ENCODE results near the gene MOG.
A peak's percentile ranks its signal among the peaks of the same experiment; 100 is the strongest.

MOG gene

DNA sequence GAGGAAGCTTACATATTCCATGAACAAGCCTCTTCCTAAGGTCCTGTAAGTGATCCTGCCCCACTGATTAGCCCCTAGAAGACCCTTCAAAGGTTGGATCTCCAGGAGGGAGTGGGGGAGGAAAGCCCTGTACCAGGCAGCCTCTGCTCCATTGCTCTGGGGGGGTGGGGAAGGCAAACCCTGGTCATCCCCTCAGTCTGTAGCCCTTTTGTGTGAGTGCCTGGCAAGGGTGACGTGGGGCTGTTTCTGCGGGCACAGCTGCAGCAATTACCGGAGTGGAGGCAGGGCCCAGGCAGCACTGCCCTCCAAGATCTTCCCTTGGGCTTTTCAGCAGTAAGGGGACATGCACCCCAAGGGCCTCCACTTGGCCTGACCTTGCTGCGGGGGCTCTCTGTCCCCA, at the start of gene MOG:
TSS of gene MOG (plus strand) at position 295 of the 400 bp plus-strand sequence. CDS start 118 bp downstream, outside the sequence.
- no peak for DNase-seq (ENCODE audit: low read depth)

DNA sequence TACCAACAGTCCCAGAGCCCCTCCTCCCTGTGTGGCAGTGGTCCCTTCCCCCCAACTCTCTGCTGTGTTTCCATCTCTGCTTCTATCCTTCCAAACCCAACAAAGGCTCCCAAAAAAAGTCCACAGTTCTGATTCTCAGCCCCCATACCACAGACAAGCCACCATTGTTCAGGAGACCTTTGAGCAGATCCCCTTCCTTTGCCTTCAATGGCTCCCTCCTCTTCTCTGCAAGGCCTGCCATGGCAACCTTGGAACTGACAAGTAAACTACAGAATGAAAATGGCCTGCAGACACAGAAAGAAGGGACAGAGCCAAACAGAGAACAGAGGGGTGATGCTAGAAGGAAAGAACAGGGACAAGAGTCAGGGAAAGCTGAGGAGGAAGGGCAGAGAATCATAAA, 48.8 kb upstream of the MOG start:
- DNase-seq (ENCODE audit: low read depth), result no peak

DNA sequence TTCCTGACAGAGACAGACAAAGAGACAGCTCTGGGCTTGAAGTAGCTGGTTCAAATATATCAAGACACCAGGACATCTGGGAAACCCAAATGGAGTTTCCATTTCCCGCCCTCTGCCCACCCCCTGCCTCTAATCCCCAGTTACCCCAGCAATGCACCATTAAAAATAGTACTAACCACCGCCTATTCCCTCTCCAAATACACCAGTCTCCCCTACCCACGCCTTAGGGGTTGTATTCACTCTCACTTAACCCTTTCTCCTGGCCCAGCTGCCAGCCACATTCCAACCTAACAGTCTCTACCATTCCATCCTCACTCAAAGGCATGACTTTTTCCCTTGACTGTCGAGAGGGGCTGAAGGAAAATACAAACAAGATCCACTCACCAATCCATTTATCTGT, 46.4 kb upstream of the MOG start:
- DNase-seq (ENCODE audit: low read depth), result no peak

DNA sequence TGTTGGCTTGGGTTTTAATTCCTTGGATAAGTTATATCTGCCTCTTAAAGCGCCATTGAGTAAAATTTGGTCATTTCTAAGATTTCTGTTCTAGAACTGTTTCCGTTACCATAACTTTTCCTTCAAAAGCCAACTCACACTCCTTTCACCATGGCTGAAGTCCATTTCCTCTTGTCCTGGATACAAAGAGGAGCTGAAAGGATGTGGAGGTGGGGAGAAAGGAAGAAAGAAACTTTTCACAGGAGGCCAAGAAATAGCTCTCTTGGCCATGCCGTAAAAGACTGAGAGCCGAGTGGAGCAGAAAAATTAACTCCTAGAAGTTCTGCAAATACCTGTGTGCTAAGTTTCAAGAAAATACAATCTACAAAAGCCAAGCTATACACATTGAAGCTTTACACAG, 45.5 kb upstream of the MOG start:
- no peak for DNase-seq (ENCODE audit: low read depth)

DNA sequence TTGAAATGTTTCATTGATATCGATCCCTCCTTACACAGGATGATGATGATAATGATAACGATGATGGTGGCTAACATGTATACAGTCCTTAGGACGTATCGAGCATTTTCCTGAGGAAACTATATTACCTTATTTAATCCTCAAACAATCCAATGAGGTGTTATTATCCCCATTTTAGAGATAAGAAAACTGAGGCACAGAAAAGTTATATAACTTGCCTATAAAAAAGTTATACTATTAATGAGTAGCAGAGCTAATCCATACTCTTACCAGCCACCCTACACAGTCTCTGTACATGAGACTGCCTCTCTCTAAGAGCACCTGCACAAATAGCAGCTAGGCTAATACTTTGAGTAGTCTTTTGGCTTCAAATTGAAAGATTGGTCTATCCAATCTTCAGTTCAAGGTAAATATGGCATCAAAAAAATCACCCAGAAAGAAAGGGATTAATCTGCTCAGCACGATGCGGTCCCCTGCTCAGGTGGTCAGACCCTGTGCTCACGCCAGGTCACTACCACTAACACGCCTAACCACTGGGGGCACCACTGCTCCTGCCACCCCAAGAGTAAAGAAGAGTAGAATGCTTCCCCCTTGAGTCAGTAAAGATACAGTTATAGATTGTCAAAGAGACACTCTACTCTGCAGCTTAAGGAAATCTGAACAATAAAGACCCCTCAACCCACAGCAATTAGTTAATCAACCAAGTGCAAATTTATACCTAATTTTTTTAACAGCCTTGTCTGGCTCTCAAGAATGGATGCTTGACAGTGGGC, 38.9 kb upstream of the MOG start:
- DNase-seq (ENCODE audit: low read depth), result no peak

DNA sequence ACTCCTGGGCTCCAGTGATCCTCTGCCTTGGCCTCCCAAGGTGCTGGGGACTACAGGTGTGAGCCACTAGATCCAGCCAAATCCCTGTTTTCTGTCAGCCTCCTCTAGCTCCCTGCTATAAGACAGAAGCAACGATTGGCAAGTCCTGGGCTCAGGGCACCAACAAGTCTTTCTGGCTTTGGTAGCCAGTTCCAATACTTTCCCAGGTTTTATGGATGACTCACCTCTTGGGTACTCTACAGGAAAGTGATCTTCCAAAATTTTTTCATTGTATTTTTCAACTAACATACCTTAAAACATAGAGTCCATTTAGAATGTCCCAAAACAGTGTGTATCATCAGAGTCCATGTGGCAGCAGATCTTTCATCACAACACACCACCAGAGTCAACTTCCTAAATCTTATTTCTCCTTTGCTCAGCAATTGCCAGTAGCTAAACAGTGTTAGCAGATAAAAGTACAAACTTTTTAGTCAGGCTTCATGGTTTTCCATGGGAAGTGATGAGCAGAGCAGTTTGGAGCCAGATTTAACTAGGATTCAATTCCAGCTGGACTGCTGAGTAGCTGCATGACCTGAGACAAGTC, 37.2 kb upstream of the MOG start:
- no peak for DNase-seq (ENCODE audit: low read depth)

DNA sequence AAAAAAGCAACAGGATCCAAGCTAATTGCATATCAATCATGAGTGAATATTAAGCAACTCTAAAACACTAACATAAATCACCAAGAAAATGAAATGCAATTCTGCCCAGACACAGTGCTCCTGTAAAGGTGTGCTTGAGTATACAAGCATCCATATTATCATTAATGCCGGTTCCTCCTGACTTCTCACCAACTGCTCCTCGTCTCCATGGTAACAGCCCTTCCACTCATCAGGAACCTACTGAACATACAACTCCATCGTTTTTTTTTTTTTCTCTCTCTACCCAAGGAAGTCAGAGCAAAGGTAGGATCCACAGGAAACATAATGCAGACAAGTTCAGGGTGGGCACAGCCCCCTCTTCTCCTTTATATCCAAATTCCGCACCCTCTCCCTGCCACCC, 36.3 kb upstream of the MOG start:
- DNase-seq (ENCODE audit: low read depth), result no peak

DNA sequence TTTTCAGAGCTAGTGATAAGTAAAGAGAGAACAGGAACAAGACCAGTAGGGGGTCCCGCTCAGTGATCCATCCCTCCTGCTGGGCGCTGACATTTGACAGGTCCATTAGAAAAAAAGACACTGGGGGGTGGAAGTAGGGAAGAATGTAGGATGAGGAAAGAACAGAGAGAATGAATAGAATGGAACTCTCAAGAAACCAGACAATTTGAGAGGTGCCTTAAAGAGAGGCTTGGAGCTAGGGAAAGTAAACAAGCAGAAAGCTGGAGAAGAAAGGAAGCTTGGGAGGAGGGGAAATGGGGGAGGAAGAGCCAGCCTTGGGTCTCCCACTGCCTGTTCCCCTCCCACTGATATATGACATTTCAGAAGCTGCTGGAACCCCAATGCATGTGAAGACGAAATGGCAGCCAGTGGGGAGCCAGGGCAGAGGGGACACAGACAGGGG, 32.4 kb upstream of the MOG start:
- DNase-seq (ENCODE audit: low read depth), result no peak

DNA sequence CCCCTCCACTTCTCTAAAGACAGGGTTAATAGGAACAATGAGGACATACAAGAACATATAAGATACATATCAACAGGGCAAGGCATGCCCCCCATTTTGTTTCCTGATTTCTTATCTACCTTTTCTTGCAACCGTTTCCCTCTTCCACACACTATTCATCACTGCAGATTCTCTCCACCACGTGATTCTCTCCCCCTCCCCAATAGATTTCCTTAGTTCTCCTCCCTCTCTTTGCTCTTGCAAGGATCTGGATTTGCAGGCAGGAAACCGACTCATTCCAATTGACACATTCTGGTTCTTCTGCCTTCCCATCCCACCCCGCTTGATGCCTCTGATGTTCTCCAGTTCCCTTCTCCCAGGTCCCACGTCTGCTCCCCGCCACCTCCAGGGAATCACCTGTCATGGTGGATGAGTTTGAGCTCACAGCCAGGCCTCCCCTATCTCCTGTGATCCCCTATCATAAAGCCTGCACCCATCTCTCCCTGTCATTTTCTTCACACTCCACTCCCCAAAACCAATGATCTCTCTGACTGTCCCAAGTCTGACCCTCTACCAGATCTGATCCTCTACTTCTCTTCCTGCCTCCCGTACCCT, 31.5 kb upstream of the MOG start:
- DNase-seq (ENCODE audit: low read depth), result no peak

DNA sequence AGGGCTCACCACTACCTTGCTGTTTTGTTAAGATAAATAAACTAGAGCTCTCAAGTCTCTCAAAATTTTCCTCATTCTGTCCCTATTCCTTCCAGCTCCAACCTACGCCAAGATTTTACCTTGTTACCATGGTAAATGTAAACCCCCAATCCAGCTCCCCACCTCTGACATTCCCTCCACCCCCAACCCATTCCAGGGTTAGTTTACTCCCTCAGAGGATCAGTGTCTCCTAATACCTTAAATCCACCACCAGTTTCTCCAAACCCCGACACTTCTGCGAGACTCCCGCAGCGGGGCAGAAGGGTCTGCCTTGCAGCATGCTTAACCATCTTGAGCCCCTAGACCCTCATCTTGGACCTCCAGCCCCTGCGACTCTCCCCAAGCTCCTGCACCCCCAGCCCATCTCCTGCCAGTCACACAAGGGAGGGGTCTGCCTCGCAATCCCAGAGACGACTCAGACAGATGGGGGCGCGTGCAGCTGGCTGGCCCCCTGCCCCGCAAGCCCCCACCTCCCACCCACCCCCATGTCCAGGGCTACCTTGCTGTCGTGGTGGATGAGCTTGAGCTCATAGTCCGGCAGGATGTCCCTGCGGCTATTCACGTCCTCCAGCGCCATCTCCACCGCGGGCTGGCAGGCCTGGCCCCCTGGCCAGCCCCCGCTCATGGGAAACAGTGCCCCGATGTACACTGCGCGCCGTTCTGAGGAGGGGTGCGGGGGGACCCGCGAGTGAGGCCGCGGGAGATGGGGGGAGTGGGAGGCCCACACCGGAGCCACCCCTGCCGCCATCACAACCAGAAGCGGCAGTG, 29.7 kb upstream of the MOG start:
- no peak for DNase-seq (ENCODE audit: low read depth)

DNA sequence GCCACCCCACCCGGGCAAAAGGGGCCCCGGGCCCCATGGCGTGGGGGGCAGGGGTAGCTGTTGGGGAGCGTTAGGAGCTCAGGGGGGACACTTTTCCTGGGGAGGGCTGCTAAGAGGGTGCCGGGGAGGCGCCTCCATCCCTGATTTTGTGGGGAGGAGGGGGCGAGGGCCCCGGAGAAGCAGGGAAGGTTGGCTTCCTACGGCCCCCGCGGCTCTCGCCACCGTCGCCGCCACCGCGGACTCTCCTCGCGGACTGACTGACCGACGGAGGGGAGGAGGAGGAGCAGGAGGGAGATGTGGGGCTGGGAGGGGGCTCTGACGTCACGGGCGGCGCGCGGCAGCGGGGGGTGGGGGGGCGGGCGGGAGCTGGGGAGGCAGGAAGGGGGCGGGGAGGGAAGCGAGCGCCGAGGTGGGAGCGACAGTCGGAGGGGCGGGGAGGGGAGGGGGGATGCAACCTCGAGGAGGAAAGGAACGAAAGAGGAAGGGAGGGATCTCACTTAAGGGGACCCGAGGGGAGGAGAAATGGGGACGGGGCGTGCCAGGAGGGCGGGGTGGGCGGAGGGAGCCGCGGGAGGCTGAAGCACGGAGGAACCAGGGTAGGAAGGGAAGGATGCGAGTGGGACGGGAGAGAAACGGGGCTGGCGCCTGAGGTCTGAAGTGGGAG, 29.0 kb upstream of the MOG start:
- peak; percentile 27 for DNase-seq (ENCODE audit: low read depth)

DNA sequence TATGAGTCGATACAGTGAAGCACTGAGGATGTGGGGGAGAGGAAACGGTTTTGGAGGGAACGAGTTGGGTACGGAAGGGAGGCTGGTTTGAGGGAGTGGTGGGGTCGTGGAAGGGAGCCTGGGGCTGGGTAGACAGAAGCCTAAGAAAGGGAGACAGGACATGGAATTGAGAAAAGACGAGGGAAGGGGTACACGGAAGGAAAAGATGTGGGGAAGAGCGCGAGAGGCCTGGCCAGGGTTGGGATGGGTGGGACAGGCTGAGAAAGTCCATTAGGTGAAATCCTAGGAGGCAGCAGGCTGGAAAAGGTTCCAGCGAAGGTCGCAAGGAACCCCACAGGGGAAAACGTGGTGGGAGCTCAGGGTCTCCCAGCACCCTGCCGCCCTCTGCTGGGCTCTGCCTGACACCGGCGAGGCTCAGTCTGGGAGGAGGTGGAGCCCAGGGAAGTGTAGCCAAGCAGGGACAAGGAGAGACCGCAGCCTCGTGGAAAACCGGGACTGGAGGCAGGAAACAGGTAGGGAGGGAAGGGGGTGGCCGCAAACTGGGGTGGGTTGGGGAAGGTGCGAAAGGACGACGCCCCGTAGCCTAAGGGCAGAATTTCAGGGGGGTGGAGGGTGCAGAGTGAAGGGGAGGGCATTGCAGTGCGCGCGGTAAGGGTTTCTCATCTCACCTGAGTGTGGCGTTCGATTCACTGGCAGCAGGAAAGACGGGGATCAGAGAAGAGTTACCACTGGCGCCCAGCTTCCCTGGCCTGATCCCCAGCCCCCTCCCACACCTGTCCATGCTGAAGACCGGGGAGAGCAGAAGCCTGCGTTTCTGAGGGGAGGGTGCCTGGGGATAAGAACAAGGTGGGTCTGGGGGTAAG, 28.2 kb upstream of the MOG start:
- DNase-seq (ENCODE audit: low read depth), result peak; percentile 37

DNA sequence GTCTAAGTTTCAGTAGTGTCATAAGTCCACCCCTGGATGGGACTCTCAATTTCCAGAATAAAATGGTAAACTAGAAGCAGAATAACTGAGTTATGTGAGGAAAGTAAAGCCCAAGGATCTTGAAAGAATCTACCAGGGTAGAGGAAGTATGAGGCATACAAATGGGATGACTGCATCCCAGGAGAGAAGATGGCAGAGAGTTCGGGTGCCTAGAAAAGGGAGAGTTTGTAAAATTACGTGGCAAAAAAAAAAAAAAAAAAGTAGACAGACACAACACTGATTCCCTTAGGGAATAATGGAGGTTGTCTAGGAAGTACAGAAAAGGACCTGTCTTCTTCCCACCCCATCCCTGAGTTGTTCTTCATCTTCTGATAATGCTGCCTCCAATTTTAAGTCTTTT, 27.3 kb upstream of the MOG start:
- DNase-seq (ENCODE audit: low read depth), result no peak

DNA sequence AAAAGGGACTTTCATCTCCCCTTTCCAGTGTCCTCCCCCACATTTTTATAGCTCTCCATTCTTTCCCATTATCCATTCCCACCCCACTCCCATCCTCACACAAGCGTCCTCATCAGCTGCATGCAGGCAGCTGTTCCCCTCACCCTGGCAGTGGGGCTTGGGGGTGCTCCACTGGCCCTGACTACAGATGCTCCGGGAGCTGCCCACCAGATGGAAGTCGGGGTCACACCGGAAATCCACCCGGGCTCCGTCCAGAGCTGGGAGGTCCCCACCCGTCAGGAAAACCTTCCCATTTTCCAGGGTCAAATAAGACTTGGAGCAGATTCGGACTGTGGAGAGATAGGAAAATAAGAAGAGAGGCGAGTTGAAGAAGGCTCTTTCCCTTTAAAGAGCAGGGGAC, 26.6 kb upstream of the MOG start:
- no peak for DNase-seq (ENCODE audit: low read depth)

DNA sequence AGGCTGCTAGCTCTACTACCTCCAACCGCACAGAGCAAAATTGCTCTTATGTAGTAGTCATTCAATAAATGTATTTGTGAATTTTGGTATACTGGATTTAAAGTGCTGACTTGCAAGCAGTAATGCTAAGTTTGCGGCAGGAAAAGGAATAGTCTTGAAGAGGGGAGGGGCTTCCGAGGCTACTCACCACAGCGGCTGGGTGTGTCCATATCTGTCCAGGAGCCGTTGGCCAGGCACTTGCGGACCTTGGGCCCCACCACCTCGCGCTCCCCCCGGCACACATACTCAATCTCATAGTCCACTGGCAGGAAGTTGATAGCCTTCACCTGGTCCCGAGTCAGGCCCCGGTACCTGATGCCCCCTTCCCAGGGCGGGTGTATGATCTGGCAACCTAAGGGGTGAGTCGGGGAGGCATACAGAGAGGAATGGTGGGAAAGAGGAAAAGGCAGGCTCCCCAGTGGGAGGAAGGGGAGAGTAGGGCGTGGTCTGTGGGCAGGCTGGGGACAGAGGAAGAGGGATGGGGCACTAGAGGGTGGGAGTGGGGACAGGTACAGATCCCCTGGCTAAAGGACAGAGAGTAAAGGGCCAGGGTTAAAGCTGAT, 25.6 kb upstream of the MOG start:
- no peak for DNase-seq (ENCODE audit: low read depth)

DNA sequence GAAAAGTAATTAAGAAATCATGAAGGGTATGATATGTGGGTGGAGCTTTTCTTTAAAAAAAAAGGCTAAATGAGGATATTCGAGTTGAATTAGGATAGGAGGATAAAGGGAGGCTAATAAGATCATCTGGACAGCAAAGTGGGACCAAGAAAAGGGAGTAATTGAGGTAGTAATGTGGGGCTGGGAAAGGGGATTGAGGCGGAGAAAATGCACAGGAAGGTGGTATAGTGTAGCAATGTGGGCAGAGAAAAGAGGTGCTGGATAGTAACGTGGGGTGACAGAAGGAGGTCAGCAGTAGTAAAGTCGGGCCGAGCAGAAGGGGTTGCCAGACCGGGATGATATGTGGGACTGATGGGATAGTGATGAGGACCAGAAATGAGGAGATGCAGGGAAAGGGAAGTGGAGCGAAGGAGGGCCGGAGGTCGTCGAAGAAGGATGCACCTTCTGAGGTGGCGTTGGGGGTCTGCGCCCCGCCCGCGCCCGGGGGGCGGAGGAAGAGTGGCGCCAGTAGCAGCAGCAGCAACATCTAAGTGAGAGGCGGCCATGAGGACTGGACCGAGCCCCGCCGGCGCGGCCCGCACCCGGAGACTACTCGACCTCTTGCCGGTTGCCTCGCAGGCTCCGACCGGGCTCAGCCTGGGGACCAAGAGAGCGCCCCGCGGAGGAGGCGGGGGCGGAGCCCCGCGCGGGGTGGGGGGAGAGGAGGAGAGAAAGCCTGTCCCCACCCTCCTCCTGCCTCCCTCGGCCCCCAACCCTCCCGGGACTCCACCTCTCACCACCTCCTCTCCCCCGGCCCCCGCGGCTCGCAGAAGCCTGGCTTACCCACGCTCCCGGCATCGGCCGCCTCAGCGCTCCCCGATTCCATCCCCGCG, 24.8 kb upstream of the MOG start:
- DNase-seq (ENCODE audit: low read depth), result peak; percentile 41

DNA sequence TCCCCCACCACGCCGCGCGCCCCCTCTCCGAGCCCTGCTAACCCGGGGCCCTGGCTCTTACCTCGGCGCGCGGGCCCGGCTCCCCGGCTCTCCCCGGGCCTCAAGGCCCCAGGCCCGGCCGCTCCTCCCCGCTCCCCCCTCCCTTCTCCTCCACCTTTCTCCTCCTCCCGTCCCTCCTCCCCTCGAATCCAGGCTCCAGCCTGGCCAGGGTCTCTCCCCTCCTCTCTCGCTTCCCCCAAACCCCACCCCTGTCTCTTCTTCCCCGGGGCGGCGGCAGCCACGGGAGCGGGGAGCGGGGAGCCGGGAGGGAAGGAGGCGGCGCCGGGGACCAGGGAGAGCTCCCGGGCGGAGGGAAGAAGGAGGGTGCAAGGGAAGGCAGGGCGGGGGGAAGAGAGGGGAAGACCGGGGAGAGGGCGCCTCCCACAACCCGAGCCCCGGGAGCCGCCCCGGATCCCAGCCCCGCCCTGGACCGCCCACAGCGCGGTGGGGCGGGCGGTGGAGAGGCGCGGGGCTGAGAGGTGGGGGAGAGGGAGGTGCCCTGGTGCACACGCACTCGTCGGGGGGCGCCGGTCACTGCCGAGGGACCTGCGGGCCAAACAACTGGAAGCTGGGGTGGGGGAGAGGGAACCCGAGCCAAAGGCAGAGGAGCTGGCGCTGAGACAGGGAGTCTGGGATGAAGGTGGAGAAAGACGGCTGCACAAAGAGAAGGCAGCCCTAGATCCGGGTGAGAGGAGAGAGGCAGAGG, 23.9 kb upstream of the MOG start, which contains the start of gene GABBR1:
TSS of gene GABBR1 (minus strand) at position 395 of the 745 bp plus-strand sequence. CDS start 798 bp downstream, outside the sequence.
- DNase-seq (ENCODE audit: low read depth), result peak; percentile 56

DNA sequence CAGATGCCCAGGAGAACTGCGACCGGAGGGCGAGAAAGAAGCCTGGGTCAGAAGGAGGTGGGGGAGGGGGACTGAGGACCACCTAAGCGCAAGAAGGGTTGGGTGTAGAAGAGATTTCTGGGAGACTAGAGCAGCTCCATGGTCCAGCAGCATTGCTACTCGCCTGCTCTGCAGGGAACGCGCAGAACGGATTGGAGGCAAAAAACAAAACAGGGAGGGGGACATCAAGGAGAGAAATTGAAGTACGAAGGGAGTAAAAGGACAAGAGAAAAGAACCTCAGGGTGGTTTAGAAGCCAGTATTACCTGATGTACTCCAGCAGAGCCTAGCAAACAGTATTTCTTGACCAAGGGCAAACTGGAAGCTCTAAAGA, 23.4 kb upstream of the MOG start:
- DNase-seq (ENCODE audit: low read depth), result no peak

DNA sequence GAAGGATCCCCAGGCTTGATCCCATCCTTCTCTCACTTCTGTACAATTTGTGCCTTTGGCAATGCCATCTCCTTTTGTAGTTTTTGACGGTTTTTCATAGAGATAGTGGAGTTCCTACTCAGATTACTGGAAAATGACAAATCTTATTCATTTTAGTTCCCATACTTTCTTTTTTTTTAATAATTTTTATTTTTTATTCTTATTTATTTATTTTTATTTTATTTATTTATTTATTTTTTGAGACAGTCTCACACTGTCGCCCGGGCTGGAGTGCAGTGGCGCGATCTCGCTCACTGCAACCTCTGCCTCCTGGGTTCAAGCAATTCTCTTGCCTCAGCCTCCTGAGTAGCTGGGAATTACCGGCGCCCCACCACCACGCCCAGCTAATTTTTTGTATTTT, 19.6 kb upstream of the MOG start:
- no peak for DNase-seq (ENCODE audit: low read depth)
